ENCODE results near the gene EIF3L.

GRCh38 chr22:37926358-37926757, 77.1 kb downstream of the EIF3L start:
- TF ChIP-seq CTCF (conservative IDR thresholded peaks at IDR 0.05; ENCODE audit: low read depth, low read length) (no peak), EZH2 (IDR thresholded peaks at IDR 0.05; ENCODE audit: low read length, unreplicated experiment) (no peak), EZH2phosphoT487 (IDR thresholded peaks at IDR 0.05; ENCODE audit: borderline replicate concordance, low read length) (no peak)

All from PC-3 (cell line).